Memory B cell (primary cell): ENCODE data around the gene GHRHR.

Experiments used
- ATAC-seq: fragments of 150-1000 bp; cut with Tn5 transposase; 2 replicates; pipeline ENCODE4 v1.10.0; 2021; ENCODE audit warnings: low read depth, mild to moderate bottlenecking, moderate library complexity
- DNase-seq, 2 donors: peaks; one replicate each; pipeline ENCODE4 v3.0.0; 2022; ENCODE audit warnings: low spot score in 2 of 2
- H3K27ac Mint-ChIP-seq: one replicate; pipeline ENCODE4 v1.8.0; 2022; ENCODE audit warnings: mild to moderate bottlenecking, moderate library complexity, mixed read lengths
- H3K27me3 Mint-ChIP-seq: one replicate; pipeline ENCODE4 v1.8.0; 2022; ENCODE audit warnings: mixed read lengths
- H3K36me3 Mint-ChIP-seq: one replicate; pipeline ENCODE4 v1.8.0; 2022; ENCODE audit warnings: mild to moderate bottlenecking, mixed read lengths
- H3K4me1 Mint-ChIP-seq: one replicate; pipeline ENCODE4 v1.8.0; 2022; ENCODE audit warnings: mixed read lengths
- H3K4me3 Mint-ChIP-seq: one replicate; pipeline ENCODE4 v1.8.0; 2022; ENCODE audit warnings: mild to moderate bottlenecking, moderate library complexity, mixed read lengths
- H3K9me3 Mint-ChIP-seq: one replicate; pipeline ENCODE4 v1.8.0; 2022; ENCODE audit warnings: mixed read lengths

The GHRHR gene

GRCh38 chr7:30977896-30978564 is 14.3 kb downstream of the GHRHR start:
- Mint-ChIP-seq H3K4me1 (peaks cover 8% of the 10 kb centered on the region), H3K9me3 (no peaks in the 10 kb centered on the region), H3K4me3 (no peak overlapping the region), H3K27me3 (peaks cover 27% of the 10 kb centered on the region), H3K27ac (no peak overlapping the region), H3K36me3 (no peaks in the 10 kb centered on the region)
- no peak for DNase-seq
- ATAC-seq = no peak

GRCh38 chr7:30979027-30979426 is 15.3 kb downstream of the GHRHR start:
- no peak overlapping the region for H3K4me3 Mint-ChIP-seq
- DNase-seq = no peak
- H3K27me3 Mint-ChIP-seq = peaks cover 32% of the 10 kb centered on the region
- peaks cover 12% of the 10 kb centered on the region for H3K4me1 Mint-ChIP-seq
- no peaks in the 10 kb centered on the region for H3K36me3 Mint-ChIP-seq
- H3K27ac Mint-ChIP-seq = no peak overlapping the region
- H3K9me3 Mint-ChIP-seq = no peaks in the 10 kb centered on the region
- no peak for ATAC-seq

- Mint-ChIP-seq H3K4me1 (peaks cover 8% of the 10 kb centered on the region), H3K36me3 (no peaks in the 10 kb centered on the region), H3K27ac (no peak overlapping the region), H3K4me3 (no peak overlapping the region), H3K9me3 (no peaks in the 10 kb centered on the region), H3K27me3 (peaks cover 33% of the 10 kb centered on the region)
- DNase-seq (no peak), ATAC-seq (no peak)
Observed at GRCh38 chr7:30980194-30980593, 16.4 kb downstream of the GHRHR start.

- Mint-ChIP-seq H3K4me3 (no peak overlapping the region), H3K27ac (no peak overlapping the region), H3K4me1 (peaks cover 8% of the 10 kb centered on the region), H3K27me3 (peaks cover 35% of the 10 kb centered on the region), H3K36me3 (no peaks in the 10 kb centered on the region), H3K9me3 (no peaks in the 10 kb centered on the region)
- no peak for ATAC-seq
- no peak for DNase-seq
Observed at GRCh38 chr7:30980751-30981150, 17.0 kb downstream of the GHRHR start.

GRCh38 chr7:30983042-30983913 is 19.5 kb downstream of the GHRHR start:
- ATAC-seq = peak; percentile 76
- Mint-ChIP-seq H3K27ac (no peak overlapping the region), H3K9me3 (no peaks in the 10 kb centered on the region), H3K36me3 (no peaks in the 10 kb centered on the region), H3K4me1 (peaks cover 11% of the 10 kb centered on the region), H3K4me3 (no peak overlapping the region), H3K27me3 (peaks cover 38% of the 10 kb centered on the region)
- DNase-seq = peak; percentile 66 to 70

- Mint-ChIP-seq H3K27ac (no peak overlapping the region), H3K4me3 (no peak overlapping the region), H3K9me3 (no peaks in the 10 kb centered on the region), H3K4me1 (peaks cover 11% of the 10 kb centered on the region), H3K27me3 (peaks cover 36% of the 10 kb centered on the region), H3K36me3 (no peaks in the 10 kb centered on the region)
- no peak for DNase-seq
- ATAC-seq = no peak
Observed at GRCh38 chr7:30983914-30984247, 20.1 kb downstream of the GHRHR start.

- DNase-seq (no peak), ATAC-seq (no peak)
- Mint-ChIP-seq H3K27ac (no peak overlapping the region), H3K9me3 (no peaks in the 10 kb centered on the region), H3K36me3 (no peaks in the 10 kb centered on the region), H3K4me1 (peaks cover 9% of the 10 kb centered on the region), H3K4me3 (no peak overlapping the region), H3K27me3 (peaks cover 36% of the 10 kb centered on the region)
Observed at GRCh38 chr7:30984359-30985107, 20.8 kb downstream of the GHRHR start.

GRCh38 chr7:30985756-30986155 is 22.0 kb downstream of the GHRHR start:
- ATAC-seq (no peak), DNase-seq (no peak)
- Mint-ChIP-seq H3K4me3 (no peak overlapping the region), H3K36me3 (no peaks in the 10 kb centered on the region), H3K4me1 (peaks cover 9% of the 10 kb centered on the region), H3K27me3 (peaks cover 37% of the 10 kb centered on the region), H3K9me3 (no peaks in the 10 kb centered on the region), H3K27ac (no peak overlapping the region)

- Mint-ChIP-seq H3K27ac (no peak overlapping the region), H3K9me3 (no peaks in the 10 kb centered on the region), H3K4me3 (no peak overlapping the region), H3K27me3 (peaks cover 35% of the 10 kb centered on the region), H3K4me1 (peaks cover 9% of the 10 kb centered on the region), H3K36me3 (no peaks in the 10 kb centered on the region)
- ATAC-seq = no peak
- DNase-seq = no peak
Observed at GRCh38 chr7:30986331-30986730, 22.6 kb downstream of the GHRHR start.

GRCh38 chr7:30986738-30987137 is 23.0 kb downstream of the GHRHR start:
- DNase-seq (no peak), ATAC-seq (no peak)
- H3K9me3 Mint-ChIP-seq = no peaks in the 10 kb centered on the region
- H3K4me3 Mint-ChIP-seq = no peak overlapping the region
- peaks cover 9% of the 10 kb centered on the region for H3K4me1 Mint-ChIP-seq
- H3K36me3 Mint-ChIP-seq = no peaks in the 10 kb centered on the region
- H3K27me3 Mint-ChIP-seq = peaks cover 35% of the 10 kb centered on the region
- H3K27ac Mint-ChIP-seq = no peak overlapping the region

GRCh38 chr7:30987178-30987577 is 23.4 kb downstream of the GHRHR start:
- Mint-ChIP-seq H3K27ac (no peak overlapping the region), H3K4me1 (peaks cover 9% of the 10 kb centered on the region), H3K4me3 (no peak overlapping the region), H3K9me3 (no peaks in the 10 kb centered on the region), H3K27me3 (peaks cover 35% of the 10 kb centered on the region), H3K36me3 (no peaks in the 10 kb centered on the region)
- DNase-seq (no peak), ATAC-seq (no peak)

GRCh38 chr7:30987936-30988335 is 24.2 kb downstream of the GHRHR start:
- Mint-ChIP-seq H3K4me3 (no peak overlapping the region), H3K27ac (no peak overlapping the region)

GRCh38 chr7:30988351-30989005 is 24.7 kb downstream of the GHRHR start:
- H3K4me3 Mint-ChIP-seq = no peak overlapping the region
- H3K27ac Mint-ChIP-seq = no peak overlapping the region
- peaks cover 8% of the 10 kb centered on the region for H3K4me1 Mint-ChIP-seq
- H3K36me3 Mint-ChIP-seq = no peaks in the 10 kb centered on the region
- ATAC-seq (no peak), DNase-seq (no peak)
- H3K9me3 Mint-ChIP-seq = no peaks in the 10 kb centered on the region
- H3K27me3 Mint-ChIP-seq = peaks cover 31% of the 10 kb centered on the region

More at GRCh38 chr7:30987936-30988335, 24.2 kb downstream of the GHRHR start:
- H3K36me3 Mint-ChIP-seq = no peaks in the 10 kb centered on the region
- DNase-seq (no peak), ATAC-seq (no peak)
- no peaks in the 10 kb centered on the region for H3K9me3 Mint-ChIP-seq
- peaks cover 34% of the 10 kb centered on the region for H3K27me3 Mint-ChIP-seq
- peaks cover 9% of the 10 kb centered on the region for H3K4me1 Mint-ChIP-seq
